GM23338 (cell line): ENCODE results near the gene LEFTY2. TPM values are rescaled to one million over a fixed set of nuclear protein-coding genes. Genes with fewer than 3 reads are reported as not detected.

Source experiments
- EZH2phosphoT487 ChIP-seq: fragments of 200-600 bp; sonication (generic); IDR thresholded peaks from one replicate; pipeline ENCODE4 v1.8.1; 2018; ENCODE audit warnings: antibody characterized with exemption; ENCODE audit not compliant: unreplicated experiment
- NANOG ChIP-seq: IDR thresholded peaks from 2 replicates; pipeline ENCODE4 v1.6.1; 2016; ENCODE audit warnings: antibody characterized with exemption, borderline replicate concordance
- POLR2AphosphoS5 ChIP-seq: IDR thresholded peaks from 2 replicates; pipeline ENCODE4 v1.6.1; 2016; ENCODE audit warnings: antibody characterized with exemption, low read depth
- ZNF114 ChIP-seq: fragments of 250-450 bp; sonication (Bioruptor Pico); IDR thresholded peaks from 2 replicates; pipeline ENCODE4 v1.5.0; 2020; ENCODE audit warnings: mild to moderate bottlenecking, moderate library complexity
- ZNF462 ChIP-seq: fragments of 250-450 bp; sonication (Bioruptor Pico); IDR thresholded peaks from 2 replicates; pipeline ENCODE4 v1.5.0; 2020; ENCODE audit warnings: mild to moderate bottlenecking, moderate library complexity
- polyA plus RNA-seq: library from polyadenylated mRNA; unstranded; fragments of >200 nt; fragmentation: Nextera tagmentation; extraction: Ambion mirVana; gene quantifications from 2 replicates; pipeline ENCODE4 v1.2.1, GENCODE V29; 2016
- total RNA-seq: library from RNA; depleted of rRNA; stranded (reverse); fragments of >200 nt; shearing (Covaris generic); gene quantifications from 2 replicates; pipeline ENCODE4 v1.2.3, GENCODE V29; 2014
- TF ChIP-seq, protein P1 (sequence below): IDR thresholded peaks from one replicate; pipeline ENCODE4 v1.6.1; 2018; ENCODE audit warnings: antibody characterized with exemption; ENCODE audit not compliant: unreplicated experiment

The LEFTY2 gene
- total and polyA plus RNA-seq, 2 experiments from 2014 or later, result 8.3 to 12.4 TPM

- TF ChIP-seq ZNF462, result peak; percentile 44; the same call in 1 of the 2 replicates
- no peak for TF ChIP-seq EZH2phosphoT487
- no peak for TF ChIP-seq ZNF114 (CRISPR knock-in tag)
- no peak for TF ChIP-seq POLR2AphosphoS5
- TF ChIP-seq, protein P1, sequence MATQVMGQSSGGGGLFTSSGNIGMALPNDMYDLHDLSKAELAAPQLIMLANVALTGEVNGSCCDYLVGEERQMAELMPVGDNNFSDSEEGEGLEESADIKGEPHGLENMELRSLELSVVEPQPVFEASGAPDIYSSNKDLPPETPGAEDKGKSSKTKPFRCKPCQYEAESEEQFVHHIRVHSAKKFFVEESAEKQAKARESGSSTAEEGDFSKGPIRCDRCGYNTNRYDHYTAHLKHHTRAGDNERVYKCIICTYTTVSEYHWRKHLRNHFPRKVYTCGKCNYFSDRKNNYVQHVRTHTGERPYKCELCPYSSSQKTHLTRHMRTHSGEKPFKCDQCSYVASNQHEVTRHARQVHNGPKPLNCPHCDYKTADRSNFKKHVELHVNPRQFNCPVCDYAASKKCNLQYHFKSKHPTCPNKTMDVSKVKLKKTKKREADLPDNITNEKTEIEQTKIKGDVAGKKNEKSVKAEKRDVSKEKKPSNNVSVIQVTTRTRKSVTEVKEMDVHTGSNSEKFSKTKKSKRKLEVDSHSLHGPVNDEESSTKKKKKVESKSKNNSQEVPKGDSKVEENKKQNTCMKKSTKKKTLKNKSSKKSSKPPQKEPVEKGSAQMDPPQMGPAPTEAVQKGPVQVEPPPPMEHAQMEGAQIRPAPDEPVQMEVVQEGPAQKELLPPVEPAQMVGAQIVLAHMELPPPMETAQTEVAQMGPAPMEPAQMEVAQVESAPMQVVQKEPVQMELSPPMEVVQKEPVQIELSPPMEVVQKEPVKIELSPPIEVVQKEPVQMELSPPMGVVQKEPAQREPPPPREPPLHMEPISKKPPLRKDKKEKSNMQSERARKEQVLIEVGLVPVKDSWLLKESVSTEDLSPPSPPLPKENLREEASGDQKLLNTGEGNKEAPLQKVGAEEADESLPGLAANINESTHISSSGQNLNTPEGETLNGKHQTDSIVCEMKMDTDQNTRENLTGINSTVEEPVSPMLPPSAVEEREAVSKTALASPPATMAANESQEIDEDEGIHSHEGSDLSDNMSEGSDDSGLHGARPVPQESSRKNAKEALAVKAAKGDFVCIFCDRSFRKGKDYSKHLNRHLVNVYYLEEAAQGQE, result no peak
- peak; percentile 66; the same call in 1 of the 2 replicates for TF ChIP-seq NANOG
These were observed 50.4 kb downstream of the LEFTY2 start (continued) for GRCh38 chr1:225890346-225891228.
